ENCODE data around the gene PHF13.

Gene PHF13

DNA sequence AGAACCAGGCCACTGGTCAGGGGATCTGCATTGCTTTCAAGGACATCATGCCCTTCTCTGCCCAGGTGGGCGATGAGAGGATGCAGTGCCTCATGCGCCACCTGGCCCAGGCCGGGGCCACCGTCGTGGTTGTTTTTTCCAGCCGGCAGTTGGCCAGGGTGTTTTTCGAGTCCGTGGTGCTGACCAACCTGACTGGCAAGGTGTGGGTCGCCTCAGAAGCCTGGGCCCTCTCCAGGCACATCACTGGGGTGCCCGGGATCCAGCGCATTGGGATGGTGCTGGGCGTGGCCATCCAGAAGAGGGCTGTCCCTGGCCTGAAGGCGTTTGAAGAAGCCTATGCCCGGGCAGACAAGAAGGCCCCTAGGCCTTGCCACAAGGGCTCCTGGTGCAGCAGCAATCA is 38.7 kb upstream of the PHF13 start:
- TF ChIP-seq, protein P1, sequence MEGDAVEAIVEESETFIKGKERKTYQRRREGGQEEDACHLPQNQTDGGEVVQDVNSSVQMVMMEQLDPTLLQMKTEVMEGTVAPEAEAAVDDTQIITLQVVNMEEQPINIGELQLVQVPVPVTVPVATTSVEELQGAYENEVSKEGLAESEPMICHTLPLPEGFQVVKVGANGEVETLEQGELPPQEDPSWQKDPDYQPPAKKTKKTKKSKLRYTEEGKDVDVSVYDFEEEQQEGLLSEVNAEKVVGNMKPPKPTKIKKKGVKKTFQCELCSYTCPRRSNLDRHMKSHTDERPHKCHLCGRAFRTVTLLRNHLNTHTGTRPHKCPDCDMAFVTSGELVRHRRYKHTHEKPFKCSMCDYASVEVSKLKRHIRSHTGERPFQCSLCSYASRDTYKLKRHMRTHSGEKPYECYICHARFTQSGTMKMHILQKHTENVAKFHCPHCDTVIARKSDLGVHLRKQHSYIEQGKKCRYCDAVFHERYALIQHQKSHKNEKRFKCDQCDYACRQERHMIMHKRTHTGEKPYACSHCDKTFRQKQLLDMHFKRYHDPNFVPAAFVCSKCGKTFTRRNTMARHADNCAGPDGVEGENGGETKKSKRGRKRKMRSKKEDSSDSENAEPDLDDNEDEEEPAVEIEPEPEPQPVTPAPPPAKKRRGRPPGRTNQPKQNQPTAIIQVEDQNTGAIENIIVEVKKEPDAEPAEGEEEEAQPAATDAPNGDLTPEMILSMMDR (IDR thresholded peaks at IDR 0.05; ENCODE audit: extremely low read depth, insufficient read depth, missing control alignments): no peak
- DNase-seq (ENCODE audit: low spot score): no peak
- in situ Hi-C loops (cut with MboI; ENCODE audit: low pct_unique_long_range_greater_than_20kb, low sequenced_read_pairs, unreplicated experiment): no loop called here

DNA sequence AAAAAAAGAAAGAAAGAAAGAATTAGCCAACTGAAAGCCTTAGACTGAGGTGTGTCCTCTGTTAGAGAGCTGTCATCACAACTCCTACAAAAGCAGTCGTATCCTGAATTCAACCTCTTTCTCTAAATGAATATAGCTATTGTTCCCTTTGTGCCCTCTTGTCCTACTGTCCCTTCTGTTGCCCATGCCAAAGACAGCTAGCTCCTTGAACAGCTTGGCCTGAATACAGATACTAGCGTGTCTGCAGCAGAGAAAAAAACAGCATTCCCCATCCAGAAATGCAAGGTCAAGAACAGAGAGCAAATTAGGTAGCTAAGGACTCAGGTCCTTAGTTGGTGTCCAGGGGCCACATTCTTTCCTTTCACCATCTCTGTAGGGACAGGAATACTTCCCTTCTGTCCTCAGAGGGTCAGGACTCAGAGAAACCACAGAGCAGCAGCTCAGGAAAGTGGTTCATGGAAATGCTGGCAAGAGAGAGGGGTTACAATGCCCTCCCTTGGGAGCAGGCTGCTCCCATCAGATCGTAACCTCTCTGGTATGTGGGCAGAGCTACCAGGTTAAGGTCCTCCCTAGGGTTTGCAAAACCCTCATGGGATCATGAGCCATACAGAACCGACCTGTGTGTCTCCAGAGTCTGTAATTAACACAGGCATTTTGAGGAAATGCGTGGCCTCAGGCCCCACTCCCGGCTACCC is 35.6 kb upstream of the PHF13 start:
- no peak for DNase-seq (ENCODE audit: low spot score)
- in situ Hi-C loops (cut with MboI; ENCODE audit: low pct_unique_long_range_greater_than_20kb, low sequenced_read_pairs, unreplicated experiment): no loop called here
- TF ChIP-seq, protein P1 (IDR thresholded peaks at IDR 0.05; ENCODE audit: extremely low read depth, insufficient read depth, missing control alignments): no peak

DNA sequence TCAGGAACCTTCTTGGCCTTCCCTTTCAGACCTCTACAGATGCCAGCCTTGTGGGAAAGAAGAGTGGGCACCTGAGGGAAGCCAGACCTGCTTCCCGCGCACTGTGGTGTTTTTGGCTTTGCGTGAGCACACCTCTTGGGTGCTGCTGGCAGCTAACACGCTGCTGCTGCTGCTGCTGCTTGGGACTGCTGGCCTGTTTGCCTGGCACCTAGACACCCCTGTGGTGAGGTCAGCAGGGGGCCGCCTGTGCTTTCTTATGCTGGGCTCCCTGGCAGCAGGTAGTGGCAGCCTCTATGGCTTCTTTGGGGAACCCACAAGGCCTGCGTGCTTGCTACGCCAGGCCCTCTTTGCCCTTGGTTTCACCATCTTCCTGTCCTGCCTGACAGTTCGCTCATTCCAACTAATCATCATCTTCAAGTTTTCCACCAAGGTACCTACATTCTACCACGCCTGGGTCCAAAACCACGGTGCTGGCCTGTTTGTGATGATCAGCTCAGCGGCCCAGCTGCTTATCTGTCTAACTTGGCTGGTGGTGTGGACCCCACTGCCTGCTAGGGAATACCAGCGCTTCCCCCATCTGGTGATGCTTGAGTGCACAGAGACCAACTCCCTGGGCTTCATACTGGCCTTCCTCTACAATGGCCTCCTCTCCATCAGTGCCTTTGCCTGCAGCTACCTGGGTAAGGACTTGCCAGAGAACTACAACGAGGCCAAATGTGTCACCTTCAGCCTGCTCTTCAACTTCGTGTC is 34.7 kb upstream of the PHF13 start:
- TF ChIP-seq, protein P1 (IDR thresholded peaks at IDR 0.05; ENCODE audit: extremely low read depth, insufficient read depth, missing control alignments): no peak
- in situ Hi-C loops (cut with MboI; ENCODE audit: low pct_unique_long_range_greater_than_20kb, low sequenced_read_pairs, unreplicated experiment): no loop called here
- no peak for DNase-seq (ENCODE audit: low spot score)

DNA sequence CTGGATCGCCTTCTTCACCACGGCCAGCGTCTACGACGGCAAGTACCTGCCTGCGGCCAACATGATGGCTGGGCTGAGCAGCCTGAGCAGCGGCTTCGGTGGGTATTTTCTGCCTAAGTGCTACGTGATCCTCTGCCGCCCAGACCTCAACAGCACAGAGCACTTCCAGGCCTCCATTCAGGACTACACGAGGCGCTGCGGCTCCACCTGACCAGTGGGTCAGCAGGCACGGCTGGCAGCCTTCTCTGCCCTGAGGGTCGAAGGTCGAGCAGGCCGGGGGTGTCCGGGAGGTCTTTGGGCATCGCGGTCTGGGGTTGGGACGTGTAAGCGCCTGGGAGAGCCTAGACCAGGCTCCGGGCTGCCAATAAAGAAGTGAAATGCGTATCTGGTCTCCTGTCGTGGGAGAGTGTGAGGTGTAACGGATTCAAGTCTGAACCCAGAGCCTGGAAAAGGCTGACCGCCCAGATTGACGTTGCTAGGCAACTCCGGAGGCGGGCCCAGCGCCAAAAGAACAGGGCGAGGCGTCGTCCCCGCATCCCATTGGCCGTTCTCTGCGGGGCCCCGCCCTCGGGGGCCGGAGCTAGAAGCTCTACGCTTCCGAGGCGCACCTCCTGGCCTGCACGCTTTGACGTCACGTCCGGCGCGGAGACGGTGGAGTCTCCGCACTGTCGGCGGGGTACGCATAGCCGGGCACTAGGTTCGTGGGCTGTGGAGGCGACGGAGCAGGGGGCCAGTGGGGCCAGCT is 34.0 kb upstream of the PHF13 start, which contains the start of gene ZBTB48:
Gene ZBTB48, plus strand, starts transcription at position 621 of the 745 bp plus-strand sequence. CDS start 616 bp downstream, outside the sequence.
- TF ChIP-seq, protein P1 (IDR thresholded peaks at IDR 0.05; ENCODE audit: extremely low read depth, insufficient read depth, missing control alignments): no peak
- in situ Hi-C loops (cut with MboI; ENCODE audit: low pct_unique_long_range_greater_than_20kb, low sequenced_read_pairs, unreplicated experiment): no loop called here
- DNase-seq (ENCODE audit: low spot score): peak; percentile 100

DNA sequence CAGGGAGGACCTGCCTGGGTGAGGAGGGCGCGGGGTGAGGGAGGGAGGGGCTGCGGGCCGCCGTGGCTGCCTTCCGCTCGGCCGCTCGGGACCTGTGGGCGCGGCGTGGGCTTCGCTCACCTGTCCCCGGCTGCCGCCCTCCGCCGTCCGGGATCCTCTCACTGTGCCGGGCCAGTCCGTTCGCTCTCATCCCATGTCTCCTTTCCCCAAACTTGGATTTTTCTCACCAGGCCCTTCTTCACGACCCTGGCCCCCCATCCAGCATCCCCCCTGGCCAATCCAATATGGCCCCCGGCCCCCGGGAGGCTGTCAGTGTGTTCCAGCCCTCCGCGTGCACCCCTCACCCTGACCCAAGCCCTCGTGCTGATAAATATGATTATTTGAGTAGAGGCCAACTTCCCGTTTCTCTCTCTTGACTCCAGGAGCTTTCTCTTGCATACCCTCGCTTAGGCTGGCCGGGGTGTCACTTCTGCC is 33.4 kb upstream of the PHF13 start:
- TF ChIP-seq, protein P1 (IDR thresholded peaks at IDR 0.05; ENCODE audit: extremely low read depth, insufficient read depth, missing control alignments): no peak
- DNase-seq (ENCODE audit: low spot score): peak; percentile 40

More for the DNA sequence above, 33.4 kb upstream of the PHF13 start:
- in situ Hi-C loops (cut with MboI; ENCODE audit: low pct_unique_long_range_greater_than_20kb, low sequenced_read_pairs, unreplicated experiment): no loop called here
